Spinal cord (tissue), 10 donors: ENCODE measurements around the gene LBHD1. TPM values are rescaled to one million over a fixed set of nuclear protein-coding genes. Genes with fewer than 3 reads are reported as not detected.
A peak's percentile ranks its signal among the peaks of the same experiment; 100 is the strongest.
"Not testable (repeated sequence)": the region's sequence is repeated elsewhere in the genome, so short reads cannot be mapped to it uniquely, and the experiment has no call there.

Experiments used
- DNase-seq, 6 donors: peaks; one replicate each; pipeline versions ENCODE4 v3.0.0 to v3.0.0-alpha.2; 2013 to 2015; ENCODE audit warnings: low spot score in 6 of 6, low read depth in 4 of 6
- H3K27ac ChIP-seq: one replicate; pipeline ENCODE4 v1.5.1; 2013; ENCODE audit warnings: low read depth, low read length, control low read depth
- H3K27me3 ChIP-seq: one replicate; pipeline ENCODE4 v1.6.1; 2013; ENCODE audit warnings: low read length; ENCODE audit not compliant: control insufficient read depth, insufficient read depth
- H3K36me3 ChIP-seq: one replicate; pipeline ENCODE4 v1.6.1; 2013; ENCODE audit warnings: low read length; ENCODE audit not compliant: control insufficient read depth, insufficient read depth
- H3K4me1 ChIP-seq: one replicate; pipeline ENCODE4 v1.6.1; 2013; ENCODE audit warnings: low read length; ENCODE audit not compliant: control insufficient read depth, insufficient read depth
- H3K4me3 ChIP-seq: one replicate; pipeline ENCODE4 v1.5.1; 2013; ENCODE audit warnings: low read depth, low read length, control low read depth
- H3K9me3 ChIP-seq: one replicate; pipeline ENCODE4 v1.6.1; 2013; ENCODE audit warnings: low read length; ENCODE audit not compliant: control insufficient read depth, insufficient read depth
- WGBS: methylation state at CpG from one replicate; pipeline ENCODE4 v1.1.5; 2013; ENCODE audit warnings: missing lambda C conversion rate; ENCODE audit not compliant: insufficient coverage; 5-methylcytosine and 5-hydroxymethylcytosine counted together
- polyA plus RNA-seq, 2 donors: library from polyadenylated mRNA; unstranded; fragments of 120-200 nt; gene quantifications; one replicate each; pipeline ENCODE4 v1.2.1, GENCODE V29; 2013; ENCODE audit not compliant: insufficient read length in 2 of 2
- small RNA-seq: library from RNA; depleted of rRNA; stranded (forward); fragments of <200 nt; gene quantifications from one replicate; pipeline ENCODE3, GENCODE V24; 2014; ENCODE audit warnings: low replicate concordance
- total RNA-seq, 2 donors: library from RNA; depleted of rRNA in 1 of 2; stranded (reverse); fragments of 120-200 nt in 1 of 2; fragments of >200 nt in 1 of 2; gene quantifications; one replicate each; pipeline versions ENCODE4 v1.2.3 to v1.2.4, GENCODE V29; 2013 to 2014
- donor health status: healthy.

Gene LBHD1
- total and polyA plus RNA-seq, 4 donors, result 2.9 to 10.2 (median 6.8) TPM

DNA sequence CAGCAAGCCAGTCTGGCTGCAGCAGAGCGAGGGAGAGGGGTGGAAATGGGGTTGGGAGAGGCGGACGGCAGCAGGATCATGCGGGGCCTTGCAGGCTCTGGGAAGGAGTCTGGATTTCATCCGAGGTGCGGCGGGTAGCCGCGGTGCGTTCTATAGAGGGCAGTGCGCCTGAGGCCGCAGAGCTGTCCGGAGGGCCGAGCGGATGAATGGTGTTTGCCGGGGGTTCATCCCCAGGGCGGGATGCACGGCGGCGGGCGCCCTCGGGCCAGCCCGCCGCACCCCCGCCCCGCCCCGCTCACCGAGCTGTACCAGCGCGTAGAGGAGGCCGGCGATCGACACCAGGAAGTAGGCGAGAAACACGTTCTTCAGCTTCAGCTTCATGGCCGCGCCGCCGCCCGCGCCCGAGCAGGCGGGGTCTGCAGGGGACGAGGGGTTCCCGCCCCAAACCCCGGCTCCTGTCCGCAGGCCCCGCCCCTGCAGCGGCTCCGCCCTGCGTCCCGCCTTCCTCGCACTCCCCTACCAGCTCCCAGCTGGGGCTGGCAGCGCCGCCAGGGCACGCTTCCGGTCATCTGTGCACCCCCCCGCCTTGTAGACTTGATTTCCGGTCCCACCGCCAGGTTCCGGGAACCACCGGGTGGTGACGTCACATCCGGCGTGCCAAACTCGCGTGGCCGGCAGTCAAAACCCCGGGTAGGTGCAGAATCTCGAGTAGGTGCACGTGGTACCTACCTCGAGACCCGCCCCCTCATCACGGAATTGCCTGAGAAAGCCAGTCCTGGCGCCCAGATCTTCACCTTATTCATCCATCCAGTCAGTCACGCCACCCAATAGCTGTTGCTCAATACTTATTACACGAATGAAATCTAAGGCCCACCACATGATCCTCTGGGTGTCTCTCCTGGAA, 50.2 kb downstream of the LBHD1 start, which contains the start of gene B3GAT3:
Gene B3GAT3, minus strand, starts transcription at position 420 of the 904 bp plus-strand sequence. Its CDS starts 39 bp downstream, at position 381.
- Histone ChIP-seq H3K4me3 (peak within 1 kb of the TSS; percentile 86), H3K4me1 (peaks cover 12% of the 10 kb centered on the region), H3K27me3 (no peaks in the 10 kb centered on the region), H3K36me3 (peaks cover 52% of the 10 kb centered on the region), H3K9me3 (no peaks in the 10 kb centered on the region), H3K27ac (peak within 1 kb of the TSS; percentile 90)
- DNase-seq, result peak; percentile 84 to 99 (median 94)
- under 1% methylated on average over 76 of the region's 77 CpGs for WGBS

DNA sequence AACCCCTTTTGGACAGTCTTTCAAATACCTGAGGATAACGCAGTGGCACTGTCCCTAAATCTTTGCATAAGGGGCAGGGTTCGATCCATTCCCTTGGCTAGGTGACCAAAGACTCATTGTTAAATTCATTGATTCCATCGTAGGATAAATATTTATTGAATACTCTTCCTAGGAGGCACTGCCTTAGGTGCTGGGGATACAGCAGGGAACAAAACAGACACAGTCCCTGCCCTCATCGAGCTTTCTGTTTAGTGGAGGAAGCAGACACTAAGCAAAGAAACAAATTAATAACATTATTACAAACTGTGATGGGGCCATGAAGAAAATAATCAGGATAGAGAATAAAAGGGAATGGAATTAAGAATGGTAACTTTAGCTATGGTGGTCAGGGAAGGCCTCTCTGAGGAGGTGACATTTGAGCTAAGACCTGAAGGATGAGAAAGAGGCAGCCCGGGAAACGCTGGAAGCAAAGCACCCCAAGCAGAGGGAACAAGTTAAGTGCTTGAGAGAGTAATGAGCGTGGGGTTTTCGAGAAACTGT, 51.0 kb downstream of the LBHD1 start:
- H3K27ac ChIP-seq, result peak overlapping the region; percentile 90
- DNase-seq, result no peak
- H3K9me3 ChIP-seq, result no peaks in the 10 kb centered on the region
- H3K27me3 ChIP-seq, result no peaks in the 10 kb centered on the region
- peaks cover 12% of the 10 kb centered on the region for H3K4me1 ChIP-seq
- WGBS, result 0% methylated on average over 4 of the region's 8 CpGs
- peak overlapping the region; percentile 86 for H3K4me3 ChIP-seq
- peaks cover 51% of the 10 kb centered on the region for H3K36me3 ChIP-seq

DNA sequence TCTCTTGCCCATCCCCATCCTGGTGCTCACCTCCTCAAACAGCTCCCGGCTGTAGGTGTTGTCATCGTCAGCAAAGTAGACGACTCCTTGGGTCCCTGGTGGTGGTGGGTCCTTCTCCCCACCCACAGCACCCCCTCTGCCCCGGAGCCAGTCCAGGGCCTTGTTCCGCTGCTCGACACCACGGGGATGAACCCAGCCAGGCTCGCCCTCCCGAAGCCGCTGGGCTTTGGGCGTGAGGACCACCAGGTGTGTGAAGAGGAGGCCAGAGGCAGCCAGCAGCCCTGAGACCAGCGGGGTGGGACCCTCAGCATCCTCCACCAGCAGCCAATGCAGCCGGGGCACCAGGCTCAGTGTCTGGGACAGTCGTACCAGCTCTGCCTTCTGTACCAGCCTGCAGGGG, 55.1 kb downstream of the LBHD1 start:
- H3K27ac ChIP-seq, H3K27me3 ChIP-seq, DNase-seq, H3K4me3 ChIP-seq, H3K9me3 ChIP-seq: not testable (repeated sequence)
- Histone ChIP-seq H3K4me1 (peaks cover 26% of the 10 kb centered on the region), H3K36me3 (peaks cover 52% of the 10 kb centered on the region)
- 87% methylated on average over 6 of the region's 14 CpGs for WGBS

DNA sequence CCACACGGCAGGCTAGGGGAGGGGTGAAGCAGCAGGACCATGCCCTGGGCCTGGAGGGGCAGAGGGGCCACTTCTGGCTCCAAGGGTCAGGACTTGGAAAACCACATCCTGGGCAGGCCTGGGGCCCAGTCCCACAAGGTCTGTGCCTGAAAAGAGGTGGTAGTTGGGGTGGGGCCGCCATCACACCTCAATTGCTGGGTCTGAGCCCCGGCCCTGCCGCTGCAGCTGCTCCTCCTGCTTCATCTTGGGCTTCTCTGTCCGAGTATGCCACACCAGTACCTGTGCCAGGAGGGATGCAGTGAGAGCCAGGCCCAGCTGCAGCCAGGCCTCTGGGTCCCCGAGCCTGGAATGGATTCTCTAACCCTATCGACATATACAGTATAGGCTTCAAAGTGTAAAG, 56.5 kb downstream of the LBHD1 start:
- Histone ChIP-seq H3K4me1 (peaks cover 31% of the 10 kb centered on the region), H3K27me3 (no peaks in the 10 kb centered on the region), H3K4me3 (no peak overlapping the region), H3K9me3 (no peaks in the 10 kb centered on the region), H3K27ac (no peak overlapping the region), H3K36me3 (peaks cover 60% of the 10 kb centered on the region)
- no peak for DNase-seq
- 96% methylated on average over 3 of the region's 7 CpGs for WGBS

DNA sequence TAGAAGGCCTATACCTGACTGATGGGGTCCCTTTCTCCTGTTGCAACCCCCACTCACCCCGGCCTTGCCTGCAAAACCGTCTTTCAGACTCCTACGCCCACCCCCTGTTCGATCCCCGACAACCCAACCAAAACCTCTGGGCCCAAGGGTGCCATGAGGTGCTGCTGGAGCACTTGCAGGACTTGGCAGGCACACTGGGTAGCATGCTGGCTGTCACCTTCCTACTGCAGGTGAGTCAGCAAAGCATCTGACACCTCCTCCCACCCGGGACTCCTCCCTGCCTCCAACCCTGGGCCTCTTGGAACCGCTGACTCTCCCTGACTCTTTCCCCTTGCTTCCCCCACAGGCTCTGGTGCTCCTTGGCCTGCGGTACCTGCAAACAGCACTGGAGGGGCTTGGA, 57.8 kb downstream of the LBHD1 start:
- H3K27ac ChIP-seq, result peak overlapping the region; percentile 90
- H3K36me3 ChIP-seq, result peaks cover 63% of the 10 kb centered on the region
- H3K27me3 ChIP-seq, result no peaks in the 10 kb centered on the region
- no peak overlapping the region for H3K4me3 ChIP-seq
- no peak for DNase-seq
- H3K9me3 ChIP-seq, result no peaks in the 10 kb centered on the region
- 86% methylated on average over 5 of the region's 8 CpGs for WGBS
- H3K4me1 ChIP-seq, result peaks cover 28% of the 10 kb centered on the region

DNA sequence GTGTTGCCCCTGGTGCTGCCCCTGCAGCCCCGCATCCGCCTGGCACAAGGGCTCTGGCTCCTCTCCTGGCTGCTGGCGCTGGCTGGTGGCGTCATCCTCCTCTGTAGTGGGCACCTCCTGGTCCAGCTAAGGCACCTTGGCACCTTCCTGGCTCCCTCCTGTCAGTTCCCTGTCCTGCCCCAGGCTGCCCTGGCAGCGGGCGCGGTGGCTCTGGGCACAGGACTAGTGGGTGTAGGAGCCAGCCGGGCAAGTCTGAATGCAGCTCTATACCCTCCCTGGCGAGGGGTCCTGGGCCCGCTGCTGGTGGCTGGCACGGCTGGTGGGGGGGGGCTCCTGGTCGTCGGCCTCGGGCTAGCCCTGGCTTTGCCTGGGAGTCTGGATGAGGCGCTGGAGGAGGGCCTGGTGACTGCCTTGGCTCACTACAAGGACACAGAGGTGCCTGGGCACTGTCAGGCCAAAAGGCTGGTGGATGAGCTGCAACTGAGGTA, 58.7 kb downstream of the LBHD1 start:
- H3K4me3 ChIP-seq, result no peak overlapping the region
- H3K4me1 ChIP-seq, result peaks cover 28% of the 10 kb centered on the region
- no peak for DNase-seq
- 53% methylated on average over 15 of the region's 15 CpGs for WGBS
- peak overlapping the region; percentile 90 for H3K27ac ChIP-seq
- peaks cover 61% of the 10 kb centered on the region for H3K36me3 ChIP-seq
- no peaks in the 10 kb centered on the region for H3K9me3 ChIP-seq
- H3K27me3 ChIP-seq, result no peaks in the 10 kb centered on the region

Small RNA genes lying within 50 kb of the gene (small RNA-seq; reads per million reads assigned to genes)
- not detected for gene SNORA57

Other genes starting within 250 kb of the LBHD1 start
- 100 to 1,000 TPM; 247 to 463 TPM for gene AHNAK, start 125.5 kb downstream of the LBHD1 start, total RNA-seq
- 10 to 100 TPM; 60.2 to 84.0 TPM for gene AHNAK, start 125.5 kb downstream of the LBHD1 start, polyA plus RNA-seq
- gene EEF1G, start 98.4 kb downstream of the LBHD1 start, total RNA-seq, result 1,000 to 10,000 TPM in 1 of 2 donors, 100 to 1,000 TPM in 1; 887 to 2,089 TPM
- gene EEF1G, start 98.4 kb downstream of the LBHD1 start, polyA plus RNA-seq, result 1,000 to 10,000 TPM; 1,849 to 2,100 TPM
- 1 to 10 TPM; 4.3 to 9.0 TPM for gene TUT1, start 80.7 kb downstream of the LBHD1 start, total RNA-seq
- gene TUT1, start 80.7 kb downstream of the LBHD1 start, polyA plus RNA-seq, result 10 to 100 TPM; 18.4 to 22.1 TPM
- 10 to 100 TPM; 72.9 to 88.0 TPM for gene MTA2, start 70.4 kb downstream of the LBHD1 start, total RNA-seq
- gene MTA2, start 70.4 kb downstream of the LBHD1 start, polyA plus RNA-seq, result 10 to 100 TPM; 82.1 to 91.6 TPM
- gene EML3, start 59.5 kb downstream of the LBHD1 start, total RNA-seq, result 10 to 100 TPM; 10.5 to 30.2 TPM
- 10 to 100 TPM; 30.3 to 46.3 TPM for gene EML3, start 59.5 kb downstream of the LBHD1 start, polyA plus RNA-seq
- gene ROM1, start 59.0 kb downstream of the LBHD1 start, total RNA-seq, result 10 to 100 TPM in 1 of 2 donors, 1 to 10 TPM in 1; 4.8 to 11.9 TPM
- 10 to 100 TPM in 1 of 2 donors, 1 to 10 TPM in 1; 8.7 to 11.1 TPM for gene ROM1, start 59.0 kb downstream of the LBHD1 start, polyA plus RNA-seq
- gene B3GAT3, start 50.3 kb downstream of the LBHD1 start, total RNA-seq, result 10 to 100 TPM; 26.6 to 40.5 TPM
- gene B3GAT3, start 50.3 kb downstream of the LBHD1 start, polyA plus RNA-seq, result 10 to 100 TPM; 54.2 to 70.5 TPM
- gene GANAB, start 25.7 kb downstream of the LBHD1 start, total RNA-seq, result 100 to 1,000 TPM; 119 to 161 TPM
- gene GANAB, start 25.7 kb downstream of the LBHD1 start, polyA plus RNA-seq, result 100 to 1,000 TPM; 169 to 195 TPM
- gene INTS5, start 19.0 kb downstream of the LBHD1 start, total RNA-seq, result 10 to 100 TPM; 12.0 to 14.3 TPM
- 10 to 100 TPM; 15.5 to 17.9 TPM for gene INTS5, start 19.0 kb downstream of the LBHD1 start, polyA plus RNA-seq
- gene C11orf98, start 7.1 kb downstream of the LBHD1 start, total RNA-seq, result 10 to 100 TPM; 21.4 to 66.0 TPM
- gene C11orf98, start 7.1 kb downstream of the LBHD1 start, polyA plus RNA-seq, result 10 to 100 TPM; 61.9 to 63.5 TPM
- 10 to 100 TPM in 1 of 2 donors, 1 to 10 TPM in 1; 6.0 to 13.7 TPM for gene CSKMT, start 7.0 kb downstream of the LBHD1 start, total RNA-seq
- gene CSKMT, start 7.0 kb downstream of the LBHD1 start, polyA plus RNA-seq, result 1 to 10 TPM; 8.1 to 9.6 TPM
- 10 to 100 TPM in 1 of 2 donors, 1 to 10 TPM in 1; 5.4 to 15.2 TPM for gene UQCC3, start 594 bp downstream of the LBHD1 start, total RNA-seq
- 10 to 100 TPM; 13.7 to 14.3 TPM for gene UQCC3, start 594 bp downstream of the LBHD1 start, polyA plus RNA-seq
- gene UBXN1, start 6.8 kb upstream of the LBHD1 start, total RNA-seq, result 10 to 100 TPM; 32.0 to 89.6 TPM
- gene UBXN1, start 6.8 kb upstream of the LBHD1 start, polyA plus RNA-seq, result 100 to 1,000 TPM; 141 to 148 TPM
- 10 to 100 TPM in 1 of 2 donors, 1 to 10 TPM in 1; 3.2 to 15.0 TPM for gene LRRN4CL, start 17.3 kb upstream of the LBHD1 start, total RNA-seq
- 1 to 10 TPM in 1 of 2 donors, under 1 TPM in 1; 0.40 to 3.2 TPM for gene LRRN4CL, start 17.3 kb upstream of the LBHD1 start, polyA plus RNA-seq
- gene BSCL2, start 35.2 kb upstream of the LBHD1 start, total RNA-seq, result 100 to 1,000 TPM; 147 to 179 TPM
- 100 to 1,000 TPM; 224 to 261 TPM for gene BSCL2, start 35.2 kb upstream of the LBHD1 start, polyA plus RNA-seq
- gene GNG3, start 35.4 kb upstream of the LBHD1 start, total RNA-seq, result 10 to 100 TPM; 25.6 to 54.8 TPM
- gene GNG3, start 35.4 kb upstream of the LBHD1 start, polyA plus RNA-seq, result 100 to 1,000 TPM; 288 to 295 TPM
- 10 to 100 TPM; 15.3 to 32.6 TPM for gene HNRNPUL2, start 55.2 kb upstream of the LBHD1 start, total RNA-seq
- 10 to 100 TPM; 62.8 to 69.3 TPM for gene HNRNPUL2, start 55.2 kb upstream of the LBHD1 start, polyA plus RNA-seq
- 10 to 100 TPM; 30.7 to 40.9 TPM for gene TTC9C, start 56.2 kb upstream of the LBHD1 start, total RNA-seq
- gene TTC9C, start 56.2 kb upstream of the LBHD1 start, polyA plus RNA-seq, result 10 to 100 TPM; 34.8 to 47.5 TPM
- gene ZBTB3, start 81.9 kb upstream of the LBHD1 start, total RNA-seq, result 10 to 100 TPM; 11.7 to 15.3 TPM
- gene ZBTB3, start 81.9 kb upstream of the LBHD1 start, polyA plus RNA-seq, result 10 to 100 TPM in 1 of 2 donors, 1 to 10 TPM in 1; 6.8 to 11.6 TPM
- gene POLR2G, start 89.3 kb upstream of the LBHD1 start, total RNA-seq, result 100 to 1,000 TPM in 1 of 2 donors, 10 to 100 TPM in 1; 80.1 to 178 TPM
- 100 to 1,000 TPM; 145 to 152 TPM for gene POLR2G, start 89.3 kb upstream of the LBHD1 start, polyA plus RNA-seq
- gene TAF6L, start 99.1 kb upstream of the LBHD1 start, total RNA-seq, result 10 to 100 TPM; 14.4 to 29.5 TPM
- 10 to 100 TPM; 27.1 to 37.6 TPM for gene TAF6L, start 99.1 kb upstream of the LBHD1 start, polyA plus RNA-seq
- 10 to 100 TPM; 22.7 to 57.9 TPM for gene TMEM179B, start 115.1 kb upstream of the LBHD1 start, total RNA-seq
- 10 to 100 TPM; 44.0 to 57.2 TPM for gene TMEM179B, start 115.1 kb upstream of the LBHD1 start, polyA plus RNA-seq
- 10 to 100 TPM; 12.3 to 24.0 TPM for gene TMEM223, start 119.7 kb upstream of the LBHD1 start, total RNA-seq
- gene TMEM223, start 119.7 kb upstream of the LBHD1 start, polyA plus RNA-seq, result 10 to 100 TPM; 23.2 to 25.5 TPM
- 10 to 100 TPM; 32.2 to 46.2 TPM for gene NXF1, start 133.2 kb upstream of the LBHD1 start, total RNA-seq
- gene NXF1, start 133.2 kb upstream of the LBHD1 start, polyA plus RNA-seq, result 100 to 1,000 TPM in 1 of 2 donors, 10 to 100 TPM in 1; 89.7 to 106 TPM
- 10 to 100 TPM; 31.1 to 40.8 TPM for gene STX5, start 159.8 kb upstream of the LBHD1 start, total RNA-seq
- 10 to 100 TPM; 46.0 to 48.5 TPM for gene STX5, start 159.8 kb upstream of the LBHD1 start, polyA plus RNA-seq
- gene TEX54, start 160.6 kb upstream of the LBHD1 start, total RNA-seq, result not detected
- gene TEX54, start 160.6 kb upstream of the LBHD1 start, polyA plus RNA-seq, result under 1 TPM in 1 of 2 donors, not detected in 1; 0.57 TPM
- 10 to 100 TPM; 25.5 to 42.6 TPM for gene WDR74, start 167.3 kb upstream of the LBHD1 start, total RNA-seq
- gene WDR74, start 167.3 kb upstream of the LBHD1 start, polyA plus RNA-seq, result 10 to 100 TPM; 34.4 to 45.5 TPM
- 100 to 1,000 TPM; 170 to 372 TPM for gene SLC3A2, start 208.6 kb upstream of the LBHD1 start, total RNA-seq
- gene SLC3A2, start 208.6 kb upstream of the LBHD1 start, polyA plus RNA-seq, result 100 to 1,000 TPM; 180 to 243 TPM
- gene CHRM1, start 249.1 kb upstream of the LBHD1 start, total RNA-seq, result 1 to 10 TPM in 1 of 2 donors, under 1 TPM in 1; 0.89 to 4.4 TPM
- 1 to 10 TPM; 1.2 to 3.1 TPM for gene CHRM1, start 249.1 kb upstream of the LBHD1 start, polyA plus RNA-seq